Measurements from ENCODE around the gene KIF5C.

DNA sequence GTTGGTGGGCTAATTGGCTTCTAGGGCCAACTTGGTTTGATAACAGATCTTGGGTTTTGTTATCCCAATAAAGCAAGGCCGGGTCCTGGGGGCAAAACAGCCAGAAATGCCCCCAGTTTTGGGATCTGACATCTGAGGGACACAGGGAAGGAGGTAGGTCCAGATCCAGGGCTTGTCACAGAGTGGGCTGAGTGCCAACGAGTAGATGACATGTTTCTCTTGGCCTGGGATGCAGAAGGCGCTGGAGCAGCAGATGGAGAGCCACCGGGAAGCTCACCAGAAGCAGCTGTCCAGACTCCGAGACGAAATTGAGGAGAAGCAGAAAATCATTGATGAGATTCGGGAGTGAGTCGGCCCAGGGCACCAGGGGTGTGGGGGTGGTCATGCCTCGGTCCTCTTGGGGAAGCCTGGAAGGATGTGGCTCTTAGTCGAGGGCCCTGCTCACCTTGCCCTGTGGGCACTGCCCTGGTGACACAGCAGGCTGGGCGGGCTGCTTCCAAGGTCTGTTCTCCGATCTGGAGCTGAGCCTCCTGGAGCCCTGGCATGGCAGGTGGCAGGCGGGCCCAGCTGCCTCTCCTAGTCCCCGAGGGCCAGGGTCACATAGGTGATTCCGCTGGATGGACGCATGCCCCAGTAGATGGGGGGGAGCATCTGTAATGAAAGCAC lies 123.3 kb downstream of the KIF5C start:
- TF ChIP-seq, protein P1, sequence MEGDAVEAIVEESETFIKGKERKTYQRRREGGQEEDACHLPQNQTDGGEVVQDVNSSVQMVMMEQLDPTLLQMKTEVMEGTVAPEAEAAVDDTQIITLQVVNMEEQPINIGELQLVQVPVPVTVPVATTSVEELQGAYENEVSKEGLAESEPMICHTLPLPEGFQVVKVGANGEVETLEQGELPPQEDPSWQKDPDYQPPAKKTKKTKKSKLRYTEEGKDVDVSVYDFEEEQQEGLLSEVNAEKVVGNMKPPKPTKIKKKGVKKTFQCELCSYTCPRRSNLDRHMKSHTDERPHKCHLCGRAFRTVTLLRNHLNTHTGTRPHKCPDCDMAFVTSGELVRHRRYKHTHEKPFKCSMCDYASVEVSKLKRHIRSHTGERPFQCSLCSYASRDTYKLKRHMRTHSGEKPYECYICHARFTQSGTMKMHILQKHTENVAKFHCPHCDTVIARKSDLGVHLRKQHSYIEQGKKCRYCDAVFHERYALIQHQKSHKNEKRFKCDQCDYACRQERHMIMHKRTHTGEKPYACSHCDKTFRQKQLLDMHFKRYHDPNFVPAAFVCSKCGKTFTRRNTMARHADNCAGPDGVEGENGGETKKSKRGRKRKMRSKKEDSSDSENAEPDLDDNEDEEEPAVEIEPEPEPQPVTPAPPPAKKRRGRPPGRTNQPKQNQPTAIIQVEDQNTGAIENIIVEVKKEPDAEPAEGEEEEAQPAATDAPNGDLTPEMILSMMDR (conservative IDR thresholded peaks at IDR 0.05) = no peak
- no peak for TF ChIP-seq ZFX (IDR thresholded peaks at IDR 0.05)

All from C4-2B (cell line).